Thymus (tissue), 14 donors: ENCODE results near the gene KLRD1. TPM values are rescaled to one million over a fixed set of nuclear protein-coding genes. Genes with fewer than 3 reads are reported as not detected.

ENCODE experiments used
- DNase-seq, 9 donors: peaks; one replicate each; pipeline ENCODE4 v3.0.0-alpha.2; 2013; ENCODE audit warnings: low spot score in 9 of 9, low read depth in 6 of 9, missing footprints in 1 of 9
- H3K27ac ChIP-seq, 2 donors: one replicate each; pipeline ENCODE4 v1.5.1; 2013; ENCODE audit warnings: control low read depth in 1 of 2, low read depth in 1 of 2, low read length in 1 of 2, mild to moderate bottlenecking in 1 of 2, moderate library complexity in 1 of 2
- H3K27me3 ChIP-seq, 2 donors: one replicate each; pipeline ENCODE4 v1.5.1; 2013; ENCODE audit warnings: low read length in 1 of 2; ENCODE audit not compliant: control insufficient read depth in 2 of 2, insufficient read depth in 1 of 2
- H3K36me3 ChIP-seq, 2 donors: one replicate each; pipeline ENCODE4 v1.5.1; 2013; ENCODE audit warnings: low read length in 1 of 2, mild to moderate bottlenecking in 1 of 2, moderate library complexity in 1 of 2; ENCODE audit not compliant: control insufficient read depth in 2 of 2, insufficient read depth in 2 of 2
- H3K4me1 ChIP-seq, 2 donors: one replicate each; pipeline ENCODE4 v1.5.1; 2013; ENCODE audit warnings: low read length in 2 of 2; ENCODE audit not compliant: control insufficient read depth in 2 of 2, insufficient read depth in 2 of 2
- H3K4me3 ChIP-seq, 2 donors: one replicate each; pipeline ENCODE4 v1.5.1; 2013; ENCODE audit warnings: low read length in 2 of 2, control low read depth in 1 of 2, mild to moderate bottlenecking in 1 of 2
- H3K9me3 ChIP-seq, 2 donors: one replicate each; pipeline ENCODE4 v1.5.1; 2013; ENCODE audit warnings: low read length in 1 of 2, mild to moderate bottlenecking in 1 of 2; ENCODE audit not compliant: control insufficient read depth in 2 of 2, insufficient read depth in 1 of 2
- WGBS: extraction: QIAGEN DNeasy Blood & Tissue Kit; methylation state at CpG from one replicate; pipeline ENCODE4 v1.1.7; 2013; 5-methylcytosine and 5-hydroxymethylcytosine counted together
- long read RNA-seq, 10 donors: transcript quantifications; one replicate each; lab custom pipeline, GENCODE V29; 2026
- polyA plus RNA-seq: library from polyadenylated mRNA; stranded (reverse); fragments of 200-250 nt; gene quantifications from one replicate; pipeline ENCODE4 v1.2.3, GENCODE V29; 2013
- total RNA-seq: library from RNA; stranded (reverse); fragments of 120-200 nt; gene quantifications from one replicate; pipeline ENCODE4 v1.2.4, GENCODE V29; 2013
- donor health status: healthy.

Gene KLRD1, protein sequence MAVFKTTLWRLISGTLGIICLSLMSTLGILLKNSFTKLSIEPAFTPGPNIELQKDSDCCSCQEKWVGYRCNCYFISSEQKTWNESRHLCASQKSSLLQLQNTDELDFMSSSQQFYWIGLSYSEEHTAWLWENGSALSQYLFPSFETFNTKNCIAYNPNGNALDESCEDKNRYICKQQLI
- 1.1 TPM for total RNA-seq
- 2.6 TPM for polyA plus RNA-seq
- long read RNA-seq, donor 1 = 0 reads
- long read RNA-seq, donor 2 = 0 reads
- long read RNA-seq, donor 3, partial matches to known transcripts = 0 of 1 reads
- long read RNA-seq, donor 3, other reads (novel, unspliced or antisense) = 0 of 1 reads
- long read RNA-seq, donor 4 = 0 reads
- long read RNA-seq, donor 5, partial matches to known transcripts = 0 of 3 reads
- long read RNA-seq, donor 5, other reads (novel, unspliced or antisense) = 0 of 3 reads
- long read RNA-seq, donor 6 = 0 reads
- long read RNA-seq, donor 7 = 0 reads
- long read RNA-seq, donor 8 = 0 reads
- long read RNA-seq, donor 9 = 0 reads
- long read RNA-seq, donor 10 = 0 reads

DNA sequence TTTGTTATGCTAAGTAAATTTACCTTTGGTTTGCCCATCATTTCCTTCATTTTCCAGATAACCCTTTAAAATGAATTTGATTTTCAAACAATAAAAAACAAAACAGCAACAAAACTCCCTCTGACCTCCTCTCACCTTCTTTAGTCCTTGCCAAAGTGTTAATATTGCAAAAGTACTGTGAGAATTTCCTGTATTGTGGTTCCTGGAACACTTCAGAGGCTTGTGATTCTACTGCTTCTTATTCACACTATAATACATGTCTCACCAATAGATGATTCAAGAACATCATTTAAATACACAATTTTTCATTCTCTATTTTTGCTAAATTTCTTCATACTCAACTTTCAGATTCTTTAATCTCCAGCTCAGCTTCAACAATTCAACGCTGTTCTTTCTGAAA, at the start of gene KLRD1:
KLRD1 (plus strand) TSS at position 241 of the 400 bp plus-strand sequence. CDS start 208 bp downstream, outside the sequence.
- no peak within 1 kb of the TSS for H3K27ac ChIP-seq
- no peaks in the 10 kb centered on the region for H3K27me3 ChIP-seq
- H3K4me1 ChIP-seq = no peaks in the 10 kb centered on the region
- peaks cover 0 to under 1% of the 10 kb centered on the region in 2 donors for H3K9me3 ChIP-seq
- no peak within 1 kb of the TSS for H3K4me3 ChIP-seq
- no peak for DNase-seq
- 91% methylated on average over 1 of the region's 1 CpG for WGBS
- H3K36me3 ChIP-seq = no peaks in the 10 kb centered on the region

DNA sequence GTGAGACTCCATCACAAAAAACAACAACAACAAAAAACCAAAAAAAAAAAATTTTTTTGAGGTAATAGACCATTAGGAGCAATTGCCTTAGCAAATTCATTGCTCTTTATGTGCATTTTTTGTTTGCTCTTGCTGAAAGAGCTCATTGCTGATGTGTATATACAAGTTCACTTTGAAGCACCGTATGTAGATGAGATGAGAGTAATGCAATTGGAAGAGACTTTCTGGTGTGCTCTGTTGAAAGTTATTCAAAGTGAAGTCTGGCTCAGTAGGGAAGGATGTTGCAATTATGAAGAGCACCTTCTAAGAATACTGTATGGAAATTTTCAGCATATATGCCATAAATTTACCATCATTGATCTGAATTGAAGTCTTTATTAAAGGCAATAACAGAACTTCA, 46.7 kb upstream of the KLRD1 start:
- Histone ChIP-seq H3K9me3 (no peaks in the 10 kb centered on the region), H3K36me3 (no peaks in the 10 kb centered on the region), H3K27ac (no peak overlapping the region), H3K27me3 (no peaks in the 10 kb centered on the region), H3K4me3 (no peak overlapping the region), H3K4me1 (no peaks in the 10 kb centered on the region)
- DNase-seq = no peak
- 44% methylated on average over 1 of the region's 1 CpG for WGBS

DNA sequence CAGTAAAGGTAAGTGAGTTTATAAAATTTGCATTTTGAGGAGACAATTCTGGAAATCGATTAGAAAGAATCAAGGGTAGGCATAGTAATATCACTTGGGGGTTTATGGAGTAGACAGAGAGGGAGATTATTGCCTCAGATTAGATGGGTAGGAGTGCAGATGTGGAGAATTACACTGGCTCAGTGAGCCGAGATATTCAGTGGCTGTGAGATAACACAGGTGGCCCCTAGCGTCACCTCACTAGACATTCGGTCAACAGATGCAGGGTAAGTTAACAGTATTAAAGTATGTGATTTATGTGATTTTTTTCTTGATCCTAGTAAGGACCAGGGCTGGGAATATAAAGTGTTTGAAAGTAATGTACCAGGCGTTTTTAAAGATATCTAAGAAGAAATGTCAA, 39.6 kb upstream of the KLRD1 start:
- Histone ChIP-seq H3K9me3 (no peaks in the 10 kb centered on the region), H3K4me1 (no peaks in the 10 kb centered on the region), H3K36me3 (no peaks in the 10 kb centered on the region), H3K4me3 (no peak overlapping the region), H3K27ac (no peak overlapping the region), H3K27me3 (no peaks in the 10 kb centered on the region)
- no peak for DNase-seq
- WGBS = 97% methylated on average over 5 of the region's 5 CpGs

DNA sequence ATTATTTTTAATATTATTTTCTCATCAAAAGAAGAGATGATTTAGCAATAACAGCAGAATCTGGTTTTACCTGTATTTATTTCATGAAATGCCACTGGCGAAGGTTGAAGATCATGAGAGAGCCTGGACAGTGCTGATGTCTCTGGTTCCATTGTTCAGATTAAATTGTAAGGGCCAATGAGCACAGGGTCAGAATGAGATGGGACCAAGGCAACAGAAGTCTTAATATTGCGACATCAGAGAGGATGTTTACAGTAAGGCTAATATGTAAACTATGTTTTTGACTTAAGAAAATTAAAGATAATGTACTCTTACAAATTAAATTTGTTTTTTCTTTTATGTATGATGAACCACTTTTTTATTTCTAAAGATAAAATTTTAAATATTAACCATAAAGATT, 35.2 kb upstream of the KLRD1 start:
- Histone ChIP-seq H3K36me3 (no peaks in the 10 kb centered on the region), H3K9me3 (no peaks in the 10 kb centered on the region), H3K4me1 (no peaks in the 10 kb centered on the region), H3K4me3 (no peak overlapping the region), H3K27me3 (no peaks in the 10 kb centered on the region), H3K27ac (no peak overlapping the region)
- DNase-seq = no peak
- 96% methylated on average over 2 of the region's 2 CpGs for WGBS

DNA sequence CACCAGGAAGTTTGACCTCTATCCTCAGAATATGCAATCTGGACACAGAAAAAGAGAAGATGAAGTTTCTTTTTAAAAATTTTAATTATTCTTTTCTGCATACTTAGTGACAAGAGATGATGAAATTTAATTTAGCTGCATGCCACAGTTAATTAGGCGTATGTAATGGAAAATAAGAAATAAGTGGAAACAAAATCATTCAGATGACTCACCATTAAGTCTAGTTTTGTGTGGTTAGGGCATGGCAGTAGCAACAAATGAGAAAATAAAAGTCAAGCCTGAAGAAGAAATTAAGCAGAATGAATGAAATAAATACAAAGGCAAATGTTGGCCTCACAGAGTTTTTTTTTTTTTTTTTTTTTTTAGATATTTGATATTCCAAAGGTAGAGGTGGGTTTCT, 30.9 kb upstream of the KLRD1 start:
- no peak for DNase-seq
- WGBS = 94% methylated on average over 1 of the region's 1 CpG
- Histone ChIP-seq H3K4me3 (no peak overlapping the region), H3K36me3 (no peaks in the 10 kb centered on the region), H3K27me3 (no peaks in the 10 kb centered on the region), H3K27ac (no peak overlapping the region), H3K4me1 (no peaks in the 10 kb centered on the region), H3K9me3 (no peaks in the 10 kb centered on the region)

DNA sequence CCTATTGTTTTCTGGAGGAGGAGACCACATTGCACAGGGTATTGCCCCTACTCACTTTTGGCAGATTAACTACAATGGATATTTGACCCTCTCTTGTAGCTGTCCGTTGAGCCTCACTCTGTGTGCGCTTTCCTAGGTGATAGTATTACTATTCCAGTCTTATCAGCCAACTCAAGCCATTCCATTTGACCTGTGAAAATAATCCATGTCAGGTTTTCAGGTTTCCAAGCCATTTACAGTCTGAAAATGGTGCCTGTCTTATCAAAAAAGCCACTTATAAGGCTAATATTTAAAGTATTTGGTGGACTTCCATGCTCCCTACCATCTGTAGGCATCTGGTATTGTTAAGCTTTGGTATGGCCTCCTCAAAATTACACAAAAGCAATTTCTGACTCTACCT, 29.6 kb upstream of the KLRD1 start:
- Histone ChIP-seq H3K27me3 (no peaks in the 10 kb centered on the region), H3K27ac (no peak overlapping the region), H3K36me3 (no peaks in the 10 kb centered on the region), H3K4me3 (no peak overlapping the region), H3K9me3 (no peaks in the 10 kb centered on the region), H3K4me1 (no peaks in the 10 kb centered on the region)
- 98% methylated on average over 2 of the region's 2 CpGs for WGBS
- DNase-seq = no peak

DNA sequence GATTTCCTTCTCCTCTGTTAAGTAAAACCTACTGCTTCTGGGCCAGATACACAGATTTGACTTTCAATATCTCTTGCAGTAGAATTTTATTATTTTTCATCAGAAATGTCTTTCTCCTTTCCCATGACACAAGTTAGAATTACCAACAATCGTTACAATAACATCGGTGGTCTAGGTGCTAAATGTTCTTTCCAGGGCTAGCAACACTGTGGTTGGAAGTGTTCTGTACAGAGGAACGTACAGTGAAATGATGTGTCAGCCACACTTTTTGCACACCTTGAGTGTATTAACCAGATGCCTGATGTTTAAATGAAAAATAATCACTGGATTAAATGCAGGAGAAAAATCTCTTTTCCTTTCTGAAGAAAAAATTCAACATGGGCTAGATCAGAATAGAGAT, 27.7 kb upstream of the KLRD1 start:
- no peak for DNase-seq
- WGBS = 97% methylated on average over 3 of the region's 3 CpGs
- no peaks in the 10 kb centered on the region for H3K4me1 ChIP-seq
- no peak overlapping the region for H3K4me3 ChIP-seq
- no peaks in the 10 kb centered on the region for H3K9me3 ChIP-seq
- no peaks in the 10 kb centered on the region for H3K27me3 ChIP-seq
- no peak overlapping the region for H3K27ac ChIP-seq
- H3K36me3 ChIP-seq = no peaks in the 10 kb centered on the region

DNA sequence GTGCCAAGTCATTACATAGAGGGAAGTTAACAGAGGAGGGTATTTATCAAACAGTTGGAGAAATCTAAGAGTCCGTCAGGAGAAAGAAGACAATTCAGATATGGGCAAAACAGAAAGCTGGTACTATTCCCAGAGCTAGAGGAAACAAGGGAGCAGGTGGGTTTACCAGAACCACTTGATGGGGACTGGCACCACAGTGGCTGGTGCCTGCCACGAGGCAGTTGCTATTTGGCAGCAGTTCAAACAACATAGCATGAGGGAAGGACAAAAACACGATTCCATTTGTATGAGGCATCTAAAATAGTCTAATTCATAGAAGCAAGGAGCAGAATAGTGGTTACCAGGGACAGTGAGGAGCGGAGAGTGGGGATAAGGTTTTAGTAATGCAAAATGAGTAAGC, 24.6 kb upstream of the KLRD1 start:
- Histone ChIP-seq H3K4me3 (no peak overlapping the region), H3K4me1 (no peaks in the 10 kb centered on the region), H3K36me3 (no peaks in the 10 kb centered on the region), H3K27me3 (no peaks in the 10 kb centered on the region), H3K9me3 (no peaks in the 10 kb centered on the region), H3K27ac (no peak overlapping the region)
- 50% methylated on average over 4 of the region's 4 CpGs for WGBS
- no peak for DNase-seq

DNA sequence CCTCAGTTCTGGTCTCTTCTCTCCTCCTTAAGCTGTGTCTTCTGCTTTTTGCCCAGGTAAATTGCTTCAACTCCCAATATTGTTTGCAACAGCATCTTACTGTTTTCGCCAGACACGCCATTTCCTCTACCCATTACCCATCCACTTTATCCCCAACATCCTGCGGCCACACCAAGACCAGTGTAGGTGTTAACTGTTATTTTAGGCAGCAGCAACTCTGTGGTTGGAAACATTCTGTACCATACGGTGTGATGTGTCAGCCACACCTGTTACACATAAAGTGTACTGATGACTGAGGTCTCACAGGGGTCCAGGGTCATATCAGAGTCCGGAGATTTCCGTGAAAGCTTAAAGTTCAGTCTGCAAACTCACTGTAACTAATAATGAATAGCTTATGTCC, 21.8 kb upstream of the KLRD1 start:
- H3K27ac ChIP-seq = no peak overlapping the region
- no peak overlapping the region for H3K4me3 ChIP-seq
- no peak for DNase-seq
- no peaks in the 10 kb centered on the region for H3K4me1 ChIP-seq
- H3K36me3 ChIP-seq = no peaks in the 10 kb centered on the region
- H3K27me3 ChIP-seq = no peaks in the 10 kb centered on the region
- no peaks in the 10 kb centered on the region for H3K9me3 ChIP-seq
- 77% methylated on average over 6 of the region's 6 CpGs for WGBS
